PC-3 (cell line): ENCODE data around the gene YLPM1. TPM values are rescaled to one million over a fixed set of nuclear protein-coding genes. Genes with fewer than 3 reads are reported as not detected.

Experiments used
- ATAC-seq: fragments of 200-7000 bp; cut with Tn5 transposase; 2 replicates; pipeline ENCODE4 v1.9.1; 2020; ENCODE audit warnings: mild to moderate bottlenecking, moderate library complexity
- BruUV-seq: library from RNA; stranded (reverse); fragments of 400-500 nt; replicated peaks from 2 replicates; lab custom pipeline; 2021; lab: Mats Ljungman, UMichigan
- CTCF ChIA-PET: fragments of 300-600 bp; sonication (Branson Sonifier 250); formaldehyde crosslinking; loops from one replicate; lab custom pipeline; 2022; ENCODE audit warnings: antibody characterized with exemption; lab: Charles Lee
- POLR2A ChIA-PET: fragments of 300-600 bp; sonication (Branson Sonifier 250); formaldehyde crosslinking; loops from one replicate; lab custom pipeline; 2022; ENCODE audit warnings: antibody characterized with exemption; ENCODE audit not compliant: unreplicated experiment; lab: Charles Lee
- DNase-seq: peaks from one replicate; pipeline ENCODE4 v3.0.0-alpha.2; 2015
- H2AFZ ChIP-seq: fragments of 300-600 bp; sonication (generic); 2 replicates; pipeline ENCODE4 v1.6.0; 2016; ENCODE audit warnings: antibody characterized with exemption, low read length
- H3F3A ChIP-seq: fragments of 300-600 bp; sonication (generic); one replicate; pipeline ENCODE4 v1.6.0; 2017; ENCODE audit warnings: antibody characterized with exemption, low read length, control low read depth, mild to moderate bottlenecking; ENCODE audit not compliant: unreplicated experiment
- H3K27ac ChIP-seq: fragments of 300-600 bp; sonication (generic); 2 replicates; pipeline ENCODE4 v1.5.1; 2016; ENCODE audit warnings: mild to moderate bottlenecking, low read length
- H3K27me3 ChIP-seq: fragments of 300-600 bp; sonication (generic); 2 replicates; pipeline ENCODE4 v1.6.1; 2016; ENCODE audit warnings: low read length, mixed read lengths
- H3K36me3 ChIP-seq: fragments of 300-600 bp; sonication (generic); 2 replicates; pipeline ENCODE4 v1.6.1; 2016; ENCODE audit warnings: low read depth, mixed run types, low read length, mixed read lengths
- H3K4me1 ChIP-seq: fragments of 300-600 bp; sonication (generic); 2 replicates; pipeline ENCODE4 v1.5.1; 2016; ENCODE audit warnings: low read length; ENCODE audit not compliant: insufficient read depth
- H3K4me2 ChIP-seq: fragments of 300-600 bp; sonication (generic); 2 replicates; pipeline ENCODE4 v1.6.0; 2016; ENCODE audit warnings: low read length
- H3K4me3 ChIP-seq: fragments of 300-600 bp; sonication (generic); 2 replicates; pipeline ENCODE4 v1.5.1; 2016; ENCODE audit warnings: mild to moderate bottlenecking, low read length, mixed read lengths
- H3K79me2 ChIP-seq: fragments of 300-600 bp; sonication (generic); 2 replicates; pipeline ENCODE4 v1.6.1; 2017; ENCODE audit warnings: low read length, mixed read lengths
- H3K9ac ChIP-seq: fragments of 300-600 bp; sonication (generic); 2 replicates; pipeline ENCODE4 v1.6.0; 2016; ENCODE audit warnings: mild to moderate bottlenecking, low read length
- H3K9me2 ChIP-seq: fragments of 300-600 bp; sonication (generic); replicated peaks from 2 replicates; pipeline ENCODE4 v1.6.1; 2016; ENCODE audit warnings: mixed run types, low read length, mixed read lengths
- H3K9me3 ChIP-seq: fragments of 300-600 bp; sonication (generic); 2 replicates; pipeline ENCODE4 v1.6.1; 2016; ENCODE audit warnings: low read length, mixed read lengths
- H4K20me1 ChIP-seq: fragments of 300-600 bp; sonication (generic); 2 replicates; pipeline ENCODE4 v1.6.1; 2016; ENCODE audit warnings: low read length, mixed read lengths
- EZH2 ChIP-seq: fragments of 300-600 bp; sonication (generic); IDR thresholded peaks from one replicate; pipeline ENCODE4 v1.6.1; 2017; ENCODE audit warnings: antibody characterized with exemption, mild to moderate bottlenecking, low read length; ENCODE audit not compliant: unreplicated experiment
- EZH2phosphoT487 ChIP-seq: fragments of 300-600 bp; sonication (generic); IDR thresholded peaks from 2 replicates; pipeline ENCODE4 v1.6.1; 2018; ENCODE audit warnings: mild to moderate bottlenecking, antibody characterized with exemption, low read length, borderline replicate concordance
- intact Hi-C: fragments of 100-400 bp; cut with micrococcal nuclease; formaldehyde crosslinking; loops from 2 replicates; pipeline ENCODE4 v1.9.0; 2023
- total RNA-seq: library from RNA; depleted of rRNA; stranded (reverse); fragments of >200 nt; gene quantifications from 2 replicates; pipeline ENCODE4 v1.2.3, GENCODE V29; 2014
- TF ChIP-seq, protein P1 (sequence below): fragments of 300-600 bp; sonication (generic); conservative IDR thresholded peaks from 2 replicates; pipeline ENCODE4 v1.5.1; 2017; ENCODE audit warnings: antibody characterized with exemption, low read depth, mild to moderate bottlenecking, low read length

The YLPM1 gene
- total RNA-seq, 1 experiment from 2014 or later = 25.1 TPM

DNA sequence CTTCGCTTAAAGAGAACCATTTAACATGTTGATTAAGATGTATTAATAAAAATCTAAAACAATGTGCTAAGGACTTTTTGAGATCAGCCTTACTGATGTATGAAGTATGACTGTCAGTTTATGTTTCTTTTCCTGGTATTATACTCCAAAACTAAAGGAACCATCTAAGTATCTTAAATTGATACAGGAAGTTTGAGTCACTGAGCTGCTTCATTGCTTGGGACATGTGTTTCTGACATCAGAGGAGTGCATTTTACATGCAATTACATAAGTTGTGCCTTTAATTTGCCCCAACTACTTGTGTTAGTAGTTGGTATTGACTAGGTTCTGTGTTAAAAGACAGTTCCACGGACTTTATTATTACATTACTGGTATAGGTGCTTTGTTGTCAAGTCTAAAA, 61.9 kb downstream of the YLPM1 start:
- CTCF ChIA-PET = no interaction called here
- ATAC-seq (no peak), DNase-seq (no peak)
- Histone ChIP-seq H3K4me1 (no peaks in the 10 kb centered on the region), H3K4me2 (no peak overlapping the region), H3K9ac (no peak overlapping the region), H3K27me3 (no peaks in the 10 kb centered on the region), H3K36me3 (peaks cover 49% of the 10 kb centered on the region), H3K4me3 (no peak overlapping the region), H2AFZ (no peak overlapping the region), H4K20me1 (no peaks in the 10 kb centered on the region), H3F3A (no peaks in the 10 kb centered on the region), H3K79me2 (no peaks in the 10 kb centered on the region), H3K9me3 (no peaks in the 10 kb centered on the region), H3K27ac (no peak overlapping the region), H3K9me2 (no peaks in the 10 kb centered on the region)
- TF ChIP-seq EZH2 = no peak
- no peak for TF ChIP-seq EZH2phosphoT487
- TF ChIP-seq, protein P1, sequence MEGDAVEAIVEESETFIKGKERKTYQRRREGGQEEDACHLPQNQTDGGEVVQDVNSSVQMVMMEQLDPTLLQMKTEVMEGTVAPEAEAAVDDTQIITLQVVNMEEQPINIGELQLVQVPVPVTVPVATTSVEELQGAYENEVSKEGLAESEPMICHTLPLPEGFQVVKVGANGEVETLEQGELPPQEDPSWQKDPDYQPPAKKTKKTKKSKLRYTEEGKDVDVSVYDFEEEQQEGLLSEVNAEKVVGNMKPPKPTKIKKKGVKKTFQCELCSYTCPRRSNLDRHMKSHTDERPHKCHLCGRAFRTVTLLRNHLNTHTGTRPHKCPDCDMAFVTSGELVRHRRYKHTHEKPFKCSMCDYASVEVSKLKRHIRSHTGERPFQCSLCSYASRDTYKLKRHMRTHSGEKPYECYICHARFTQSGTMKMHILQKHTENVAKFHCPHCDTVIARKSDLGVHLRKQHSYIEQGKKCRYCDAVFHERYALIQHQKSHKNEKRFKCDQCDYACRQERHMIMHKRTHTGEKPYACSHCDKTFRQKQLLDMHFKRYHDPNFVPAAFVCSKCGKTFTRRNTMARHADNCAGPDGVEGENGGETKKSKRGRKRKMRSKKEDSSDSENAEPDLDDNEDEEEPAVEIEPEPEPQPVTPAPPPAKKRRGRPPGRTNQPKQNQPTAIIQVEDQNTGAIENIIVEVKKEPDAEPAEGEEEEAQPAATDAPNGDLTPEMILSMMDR = no peak
- intact Hi-C loops = no loop called here
- POLR2A ChIA-PET = no interaction called here
- no TSS peak for BruUV-seq

DNA sequence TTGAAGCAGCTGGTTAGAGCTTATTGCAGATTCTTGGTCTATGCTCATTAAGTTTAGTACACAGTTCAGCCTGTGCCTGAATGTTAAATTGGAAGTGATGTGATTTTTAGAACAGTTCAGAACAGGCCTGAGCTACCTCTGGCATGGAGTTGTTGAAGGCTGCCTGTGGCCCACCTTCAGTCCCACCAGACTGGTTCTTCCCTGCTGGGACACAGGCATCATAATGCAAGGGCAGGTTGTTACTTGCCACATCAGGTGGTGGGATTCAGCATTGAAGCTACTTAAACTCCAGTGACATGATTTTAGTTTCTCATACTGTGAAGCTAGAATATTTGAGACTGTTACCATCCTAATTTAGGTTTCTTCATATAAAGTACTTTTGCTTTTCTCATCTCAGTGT, 63.5 kb downstream of the YLPM1 start:
- H3F3A ChIP-seq = no peaks in the 10 kb centered on the region
- DNase-seq (no peak), ATAC-seq (no peak)
- no peaks in the 10 kb centered on the region for H4K20me1 ChIP-seq
- POLR2A ChIA-PET = no interaction called here
- TF ChIP-seq, protein P1 = no peak
- BruUV-seq = no TSS peak
- H3K4me1 ChIP-seq = no peaks in the 10 kb centered on the region
- no peaks in the 10 kb centered on the region for H3K9me2 ChIP-seq
- peaks cover 50% of the 10 kb centered on the region for H3K36me3 ChIP-seq
- no peak overlapping the region for H2AFZ ChIP-seq
- no peak overlapping the region for H3K4me3 ChIP-seq
- no peak overlapping the region for H3K27ac ChIP-seq
- H3K9ac ChIP-seq = no peak overlapping the region
- H3K4me2 ChIP-seq = no peak overlapping the region
- H3K27me3 ChIP-seq = no peaks in the 10 kb centered on the region
- no peaks in the 10 kb centered on the region for H3K9me3 ChIP-seq
- H3K79me2 ChIP-seq = no peaks in the 10 kb centered on the region
- intact Hi-C loops = no loop called here
- CTCF ChIA-PET = no interaction called here

DNA sequence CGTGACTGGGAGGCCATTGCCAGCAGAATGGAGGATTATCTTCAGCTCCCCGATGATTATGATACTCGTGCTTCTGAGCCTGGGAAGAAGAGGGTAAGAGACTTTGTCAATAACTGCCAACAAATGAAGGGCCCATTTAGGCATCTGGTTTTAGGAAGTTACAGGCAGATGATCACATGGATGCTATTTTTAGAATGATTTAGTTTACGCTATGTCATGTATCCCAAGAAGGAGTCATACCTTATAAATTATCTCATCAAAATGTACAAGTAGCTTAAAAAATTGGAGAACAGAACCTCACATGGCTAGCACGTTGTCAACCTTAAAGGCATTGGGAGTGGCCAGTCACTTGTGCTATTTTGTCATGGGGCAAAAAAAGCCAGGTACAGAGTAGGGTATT, 66.1 kb downstream of the YLPM1 start:
- H3K79me2 ChIP-seq = no peaks in the 10 kb centered on the region
- no peak for ATAC-seq
- no peak overlapping the region for H3K9ac ChIP-seq
- no peak overlapping the region for H2AFZ ChIP-seq
- H3F3A ChIP-seq = no peaks in the 10 kb centered on the region
- ChIA-PET POLR2A (no interaction called here), CTCF (no interaction called here)
- H3K9me3 ChIP-seq = no peaks in the 10 kb centered on the region
- no peaks in the 10 kb centered on the region for H3K9me2 ChIP-seq
- H4K20me1 ChIP-seq = no peaks in the 10 kb centered on the region
- no peak overlapping the region for H3K4me3 ChIP-seq
- DNase-seq = no peak
- no peak overlapping the region for H3K27ac ChIP-seq
- no TSS peak for BruUV-seq
- no peaks in the 10 kb centered on the region for H3K27me3 ChIP-seq
- intact Hi-C loops = no loop called here
- TF ChIP-seq EZH2phosphoT487 (no peak), EZH2 (no peak)
- TF ChIP-seq, protein P1 = no peak
- no peaks in the 10 kb centered on the region for H3K4me1 ChIP-seq
- H3K4me2 ChIP-seq = no peak overlapping the region
- H3K36me3 ChIP-seq = peaks cover 32% of the 10 kb centered on the region
